A549 (cell line): Measurements from ENCODE around the gene FZD7.

Experiments
- CTCF ChIP-seq: fragments of >200 bp; sonication (Bioruptor Twin); formaldehyde crosslinking; IDR thresholded peaks from 3 replicates; pipeline ENCODE4 v1.5.1; 2016
- MAZ ChIP-seq: fragments of 150-350 bp; IDR thresholded peaks from 2 replicates; pipeline ENCODE4 v1.6.1; 2014; ENCODE audit warnings: antibody characterized with exemption, low read depth, low read length, borderline replicate concordance
- NFE2L2 ChIP-seq: fragments of 150-350 bp; conservative IDR thresholded peaks from 2 replicates; pipeline ENCODE4 v1.6.1; 2014; ENCODE audit warnings: low read length
- POLR2A ChIP-seq: IDR thresholded peaks from 2 replicates; pipeline ENCODE4 v1.6.1; 2012; ENCODE audit warnings: mild to moderate bottlenecking, low read length
- ZC3H11A ChIP-seq: fragments of 450-650 bp; IDR thresholded peaks from 2 replicates; pipeline ENCODE4 v1.6.1; 2014; ENCODE audit warnings: antibody characterized with exemption, mild to moderate bottlenecking
- ZFP36 ChIP-seq: fragments of 450-650 bp; IDR thresholded peaks from 2 replicates; pipeline ENCODE4 v1.6.1; 2014; ENCODE audit warnings: borderline replicate concordance; ENCODE audit not compliant: partially characterized antibody
- ZNF302 ChIP-seq: fragments of 250-450 bp; sonication (Bioruptor Pico); IDR thresholded peaks from 2 replicates; pipeline ENCODE4 v1.9.0; 2021; ENCODE audit warnings: inconsistent platforms, mild to moderate bottlenecking, moderate library complexity
- TF ChIP-seq, protein P1 (sequence below): fragments of 200-600 bp; sonication (generic); IDR thresholded peaks from 2 replicates; pipeline ENCODE4 v1.6.1; 2016; ENCODE audit warnings: antibody characterized with exemption, mild to moderate bottlenecking, moderate library complexity
- TF ChIP-seq, protein P2 (sequence below): fragments of 150-350 bp; IDR thresholded peaks from 2 replicates; pipeline ENCODE4 v1.6.1; 2014; ENCODE audit warnings: low read depth, mild to moderate bottlenecking, low read length

DNA sequence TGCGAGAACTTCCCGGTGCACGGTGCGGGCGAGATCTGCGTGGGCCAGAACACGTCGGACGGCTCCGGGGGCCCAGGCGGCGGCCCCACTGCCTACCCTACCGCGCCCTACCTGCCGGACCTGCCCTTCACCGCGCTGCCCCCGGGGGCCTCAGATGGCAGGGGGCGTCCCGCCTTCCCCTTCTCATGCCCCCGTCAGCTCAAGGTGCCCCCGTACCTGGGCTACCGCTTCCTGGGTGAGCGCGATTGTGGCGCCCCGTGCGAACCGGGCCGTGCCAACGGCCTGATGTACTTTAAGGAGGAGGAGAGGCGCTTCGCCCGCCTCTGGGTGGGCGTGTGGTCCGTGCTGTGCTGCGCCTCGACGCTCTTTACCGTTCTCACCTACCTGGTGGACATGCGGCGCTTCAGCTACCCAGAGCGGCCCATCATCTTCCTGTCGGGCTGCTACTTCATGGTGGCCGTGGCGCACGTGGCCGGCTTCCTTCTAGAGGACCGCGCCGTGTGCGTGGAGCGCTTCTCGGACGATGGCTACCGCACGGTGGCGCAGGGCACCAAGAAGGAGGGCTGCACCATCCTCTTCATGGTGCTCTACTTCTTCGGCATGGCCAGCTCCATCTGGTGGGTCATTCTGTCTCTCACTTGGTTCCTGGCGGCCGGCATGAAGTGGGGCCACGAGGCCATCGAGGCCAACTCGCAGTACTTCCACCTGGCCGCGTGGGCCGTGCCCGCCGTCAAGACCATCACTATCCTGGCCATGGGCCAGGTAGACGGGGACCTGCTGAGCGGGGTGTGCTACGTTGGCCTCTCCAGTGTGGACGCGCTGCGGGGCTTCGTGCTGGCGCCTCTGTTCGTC, 1.7 kb downstream of the FZD7 start:
- TF ChIP-seq ZNF302 (CRISPR knock-in tag) (no peak), CTCF (no peak), NFE2L2 (no peak), MAZ (no peak), POLR2A (no peak), ZFP36 (no peak), ZC3H11A (no peak)
- TF ChIP-seq, protein P1, sequence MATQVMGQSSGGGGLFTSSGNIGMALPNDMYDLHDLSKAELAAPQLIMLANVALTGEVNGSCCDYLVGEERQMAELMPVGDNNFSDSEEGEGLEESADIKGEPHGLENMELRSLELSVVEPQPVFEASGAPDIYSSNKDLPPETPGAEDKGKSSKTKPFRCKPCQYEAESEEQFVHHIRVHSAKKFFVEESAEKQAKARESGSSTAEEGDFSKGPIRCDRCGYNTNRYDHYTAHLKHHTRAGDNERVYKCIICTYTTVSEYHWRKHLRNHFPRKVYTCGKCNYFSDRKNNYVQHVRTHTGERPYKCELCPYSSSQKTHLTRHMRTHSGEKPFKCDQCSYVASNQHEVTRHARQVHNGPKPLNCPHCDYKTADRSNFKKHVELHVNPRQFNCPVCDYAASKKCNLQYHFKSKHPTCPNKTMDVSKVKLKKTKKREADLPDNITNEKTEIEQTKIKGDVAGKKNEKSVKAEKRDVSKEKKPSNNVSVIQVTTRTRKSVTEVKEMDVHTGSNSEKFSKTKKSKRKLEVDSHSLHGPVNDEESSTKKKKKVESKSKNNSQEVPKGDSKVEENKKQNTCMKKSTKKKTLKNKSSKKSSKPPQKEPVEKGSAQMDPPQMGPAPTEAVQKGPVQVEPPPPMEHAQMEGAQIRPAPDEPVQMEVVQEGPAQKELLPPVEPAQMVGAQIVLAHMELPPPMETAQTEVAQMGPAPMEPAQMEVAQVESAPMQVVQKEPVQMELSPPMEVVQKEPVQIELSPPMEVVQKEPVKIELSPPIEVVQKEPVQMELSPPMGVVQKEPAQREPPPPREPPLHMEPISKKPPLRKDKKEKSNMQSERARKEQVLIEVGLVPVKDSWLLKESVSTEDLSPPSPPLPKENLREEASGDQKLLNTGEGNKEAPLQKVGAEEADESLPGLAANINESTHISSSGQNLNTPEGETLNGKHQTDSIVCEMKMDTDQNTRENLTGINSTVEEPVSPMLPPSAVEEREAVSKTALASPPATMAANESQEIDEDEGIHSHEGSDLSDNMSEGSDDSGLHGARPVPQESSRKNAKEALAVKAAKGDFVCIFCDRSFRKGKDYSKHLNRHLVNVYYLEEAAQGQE: no peak
- TF ChIP-seq, protein P2, sequence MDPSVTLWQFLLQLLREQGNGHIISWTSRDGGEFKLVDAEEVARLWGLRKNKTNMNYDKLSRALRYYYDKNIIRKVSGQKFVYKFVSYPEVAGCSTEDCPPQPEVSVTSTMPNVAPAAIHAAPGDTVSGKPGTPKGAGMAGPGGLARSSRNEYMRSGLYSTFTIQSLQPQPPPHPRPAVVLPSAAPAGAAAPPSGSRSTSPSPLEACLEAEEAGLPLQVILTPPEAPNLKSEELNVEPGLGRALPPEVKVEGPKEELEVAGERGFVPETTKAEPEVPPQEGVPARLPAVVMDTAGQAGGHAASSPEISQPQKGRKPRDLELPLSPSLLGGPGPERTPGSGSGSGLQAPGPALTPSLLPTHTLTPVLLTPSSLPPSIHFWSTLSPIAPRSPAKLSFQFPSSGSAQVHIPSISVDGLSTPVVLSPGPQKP: no peak
